PFSK-1 (cell line): Measurements from ENCODE around the gene KATNBL1.

Experiments used
- FOXP2 ChIP-seq: optimal IDR thresholded peaks from 2 replicates; pipeline ENCODE3; 2011; ENCODE audit warnings: borderline replicate concordance, control low read depth, inconsistent platforms; ENCODE audit not compliant: insufficient read depth; ENCODE audit errors: extremely low read length, extremely low read depth
- POLR2AphosphoS5 ChIP-seq: IDR thresholded peaks from 2 replicates; pipeline ENCODE4 v1.6.1; 2012; ENCODE audit warnings: low read depth, mild to moderate bottlenecking, control low read depth, low read length, moderate library complexity
- SIN3A ChIP-seq: IDR thresholded peaks from 2 replicates; pipeline ENCODE4 v1.6.1; 2012; ENCODE audit warnings: mild to moderate bottlenecking, low read length, moderate library complexity, borderline replicate concordance; ENCODE audit not compliant: insufficient read depth
- TAF1 ChIP-seq: IDR thresholded peaks from 2 replicates; pipeline ENCODE4 v1.6.1; 2012; ENCODE audit warnings: low read length, control low read depth, borderline replicate concordance; ENCODE audit not compliant: insufficient read depth
- TF ChIP-seq, protein P1 (sequence below), 2 experiments: IDR thresholded peaks; 2 replicates each; pipeline versions ENCODE4 v1.6.1 to v1.8.0; 2011 to 2012; ENCODE audit warnings: low read depth in 2 of 2, low read length in 2 of 2, control low read depth in 1 of 2, inconsistent platforms in 1 of 2, mild to moderate bottlenecking in 1 of 2, moderate library complexity in 1 of 2; ENCODE audit not compliant: insufficient read depth in 1 of 2

The KATNBL1 gene

DNA sequence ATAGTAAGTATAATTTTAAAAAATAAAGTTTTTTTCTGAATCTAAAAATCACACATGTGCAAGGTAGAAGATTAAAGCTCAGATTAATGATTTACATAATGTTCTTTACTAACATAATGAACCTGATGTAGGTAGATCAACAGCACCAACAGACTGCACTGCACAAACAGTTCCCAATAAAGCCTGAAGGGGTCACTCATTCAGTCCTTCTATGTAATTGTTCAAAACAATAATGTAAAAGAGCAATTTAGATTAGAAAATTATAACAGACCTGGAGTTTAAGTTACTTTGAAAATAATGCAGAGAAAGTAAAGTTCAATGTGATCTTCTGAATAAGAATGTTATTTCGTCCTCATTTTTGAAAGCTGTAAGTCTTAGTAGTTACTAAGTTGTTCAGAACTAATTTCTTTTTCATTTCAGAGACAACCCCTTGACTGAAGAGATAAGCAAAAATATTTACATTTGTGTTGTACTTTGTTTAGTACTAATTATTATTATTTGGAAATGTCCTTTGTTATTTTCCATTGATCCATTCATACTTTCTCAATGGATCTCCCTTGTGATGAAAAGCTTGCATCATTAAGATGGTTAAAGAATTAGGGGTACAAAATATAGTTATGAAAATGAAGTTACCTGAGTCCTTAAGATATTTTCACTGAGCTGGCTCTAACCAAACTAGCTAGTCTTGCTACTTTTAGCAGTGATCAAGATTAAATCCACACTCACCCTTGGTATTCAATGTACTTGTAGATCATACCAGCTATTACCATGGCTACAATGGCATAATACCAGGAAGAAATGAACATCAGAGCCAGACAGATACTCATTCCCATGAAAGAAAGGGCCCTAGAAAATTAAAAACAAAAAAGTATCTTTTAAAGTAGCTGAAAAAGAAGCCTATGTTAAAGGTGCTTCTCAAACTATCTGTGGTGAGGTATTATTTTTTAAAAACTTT is 31.8 kb upstream of the KATNBL1 start:
- TF ChIP-seq, protein P1, sequence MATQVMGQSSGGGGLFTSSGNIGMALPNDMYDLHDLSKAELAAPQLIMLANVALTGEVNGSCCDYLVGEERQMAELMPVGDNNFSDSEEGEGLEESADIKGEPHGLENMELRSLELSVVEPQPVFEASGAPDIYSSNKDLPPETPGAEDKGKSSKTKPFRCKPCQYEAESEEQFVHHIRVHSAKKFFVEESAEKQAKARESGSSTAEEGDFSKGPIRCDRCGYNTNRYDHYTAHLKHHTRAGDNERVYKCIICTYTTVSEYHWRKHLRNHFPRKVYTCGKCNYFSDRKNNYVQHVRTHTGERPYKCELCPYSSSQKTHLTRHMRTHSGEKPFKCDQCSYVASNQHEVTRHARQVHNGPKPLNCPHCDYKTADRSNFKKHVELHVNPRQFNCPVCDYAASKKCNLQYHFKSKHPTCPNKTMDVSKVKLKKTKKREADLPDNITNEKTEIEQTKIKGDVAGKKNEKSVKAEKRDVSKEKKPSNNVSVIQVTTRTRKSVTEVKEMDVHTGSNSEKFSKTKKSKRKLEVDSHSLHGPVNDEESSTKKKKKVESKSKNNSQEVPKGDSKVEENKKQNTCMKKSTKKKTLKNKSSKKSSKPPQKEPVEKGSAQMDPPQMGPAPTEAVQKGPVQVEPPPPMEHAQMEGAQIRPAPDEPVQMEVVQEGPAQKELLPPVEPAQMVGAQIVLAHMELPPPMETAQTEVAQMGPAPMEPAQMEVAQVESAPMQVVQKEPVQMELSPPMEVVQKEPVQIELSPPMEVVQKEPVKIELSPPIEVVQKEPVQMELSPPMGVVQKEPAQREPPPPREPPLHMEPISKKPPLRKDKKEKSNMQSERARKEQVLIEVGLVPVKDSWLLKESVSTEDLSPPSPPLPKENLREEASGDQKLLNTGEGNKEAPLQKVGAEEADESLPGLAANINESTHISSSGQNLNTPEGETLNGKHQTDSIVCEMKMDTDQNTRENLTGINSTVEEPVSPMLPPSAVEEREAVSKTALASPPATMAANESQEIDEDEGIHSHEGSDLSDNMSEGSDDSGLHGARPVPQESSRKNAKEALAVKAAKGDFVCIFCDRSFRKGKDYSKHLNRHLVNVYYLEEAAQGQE (IDR thresholded peaks at IDR 0.05; ENCODE audit: insufficient read depth in 1 of 2, low read depth in 2 of 2, low read length in 2 of 2): no peak
- TF ChIP-seq SIN3A (no peak), FOXP2 (no peak), POLR2AphosphoS5 (no peak), TAF1 (no peak)

DNA sequence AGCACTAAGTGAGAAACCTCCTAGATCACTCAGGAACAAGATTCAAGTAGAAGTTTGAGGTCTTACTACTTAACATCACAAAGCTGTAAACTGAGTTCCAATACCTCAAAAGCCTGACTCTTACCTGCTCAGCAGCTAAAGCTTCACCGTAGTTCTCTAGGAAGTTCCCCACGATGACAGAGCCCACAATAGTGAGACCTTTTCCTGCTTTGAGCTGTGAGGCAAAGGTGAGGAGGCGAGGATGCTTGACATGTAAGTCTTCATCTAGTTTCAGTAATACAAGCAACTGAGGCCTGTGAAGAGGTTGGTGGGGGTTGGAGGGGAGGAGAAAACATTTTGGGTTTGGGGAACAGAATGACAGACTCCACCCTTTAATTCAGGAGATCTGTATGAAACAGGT is 30.6 kb upstream of the KATNBL1 start:
- no peak for TF ChIP-seq SIN3A
- TF ChIP-seq, protein P1 (IDR thresholded peaks at IDR 0.05; ENCODE audit: insufficient read depth in 1 of 2, low read depth in 2 of 2, low read length in 2 of 2): no peak
- TF ChIP-seq POLR2AphosphoS5: no peak
- no peak for TF ChIP-seq TAF1
- TF ChIP-seq FOXP2: no peak

DNA sequence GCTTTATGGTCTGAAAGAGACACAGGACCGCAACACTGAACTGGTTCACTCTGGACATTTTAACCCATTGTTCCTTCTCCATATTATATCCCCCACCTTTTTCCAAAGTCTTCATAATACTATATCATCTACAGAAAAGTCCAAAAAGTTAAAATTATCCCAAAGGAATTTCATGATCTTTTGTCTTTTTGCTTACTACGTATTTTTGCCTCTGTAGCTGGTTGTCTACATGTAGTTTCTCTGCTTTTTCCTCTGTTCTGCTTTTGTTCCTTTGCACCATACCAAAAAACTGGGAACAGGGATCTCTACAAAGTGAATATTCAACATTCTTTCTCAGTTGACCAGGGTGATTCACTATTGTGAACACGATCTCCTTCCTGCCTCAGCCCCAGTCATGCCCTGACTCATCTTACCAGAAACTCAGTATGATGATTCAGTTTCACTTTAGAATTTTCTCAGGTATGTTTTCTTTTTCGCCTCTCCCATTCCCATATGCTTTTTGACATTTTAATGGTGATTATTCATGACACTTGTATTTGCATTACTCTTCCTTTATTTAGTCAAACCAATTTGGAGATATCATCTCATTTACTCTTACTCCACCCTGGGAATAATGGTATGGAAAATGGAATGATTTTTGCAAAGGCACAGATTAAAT is 29.4 kb upstream of the KATNBL1 start:
- TF ChIP-seq, protein P1 (IDR thresholded peaks at IDR 0.05; ENCODE audit: insufficient read depth in 1 of 2, low read depth in 2 of 2, low read length in 2 of 2): no peak
- TF ChIP-seq SIN3A: no peak
- TF ChIP-seq FOXP2: no peak
- TF ChIP-seq TAF1: no peak
- TF ChIP-seq POLR2AphosphoS5: no peak

DNA sequence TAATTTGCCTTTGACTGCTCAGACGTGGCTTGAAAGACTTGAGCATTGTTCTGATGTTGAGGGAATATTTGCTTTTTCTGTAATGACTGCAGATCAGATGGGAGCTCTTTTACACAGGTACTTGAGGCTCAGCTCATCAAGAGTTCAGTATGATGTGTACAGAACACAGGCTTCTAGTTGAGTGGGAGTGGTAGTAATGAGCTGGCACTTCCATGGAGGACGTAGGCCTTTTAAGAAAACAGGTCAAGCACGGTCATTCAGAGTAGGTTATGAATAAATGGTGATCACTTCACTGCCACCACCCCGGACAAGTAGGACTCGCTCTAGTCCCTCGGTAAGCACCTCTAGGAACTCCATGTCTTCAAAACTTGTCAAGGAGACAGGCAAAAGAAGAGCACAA is 23.7 kb upstream of the KATNBL1 start:
- TF ChIP-seq FOXP2 (no peak), POLR2AphosphoS5 (no peak), SIN3A (no peak), TAF1 (no peak)
- TF ChIP-seq, protein P1 (IDR thresholded peaks at IDR 0.05; ENCODE audit: insufficient read depth in 1 of 2, low read depth in 2 of 2, low read length in 2 of 2): no peak
